Measurements from ENCODE around the gene BICRA.

BICRA gene

DNA sequence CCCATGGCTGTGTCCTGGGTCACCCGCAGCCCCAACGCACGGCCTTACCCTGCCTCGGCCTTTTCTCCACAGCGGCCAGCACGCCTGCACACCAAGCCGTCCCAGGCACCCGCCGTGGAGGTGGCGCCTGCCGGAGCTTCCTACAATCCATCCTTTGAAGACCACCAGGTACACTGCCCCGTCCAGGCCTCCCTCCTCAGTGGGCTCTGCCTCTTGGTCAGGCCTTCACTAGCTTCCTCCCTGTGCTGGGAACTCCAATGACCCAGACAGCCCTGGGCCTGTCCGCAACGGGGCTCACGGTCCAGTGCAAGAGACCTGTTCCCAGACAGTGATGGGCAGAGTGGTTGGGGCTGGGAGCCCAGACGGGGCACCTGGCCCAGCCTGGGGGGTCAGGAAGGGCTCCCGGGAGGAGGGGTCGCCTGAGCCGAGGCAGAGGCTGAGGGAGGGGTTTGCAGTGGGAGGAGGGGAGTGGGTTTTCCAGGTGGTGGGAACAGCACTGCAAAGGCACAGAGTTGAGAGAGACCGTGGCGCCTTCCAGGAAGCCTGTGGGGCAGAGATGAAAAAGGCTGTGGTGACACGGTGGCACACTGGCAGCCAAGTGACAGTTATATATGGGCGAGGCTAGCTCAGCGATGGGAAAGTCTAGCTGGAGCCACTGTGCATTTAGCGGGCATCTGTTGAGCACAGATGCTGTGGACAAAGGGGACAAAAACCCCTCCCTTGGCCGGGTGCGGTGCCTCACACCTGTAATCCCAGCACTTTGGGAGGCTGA lies 143.7 kb downstream of the BICRA start:
- H3K36me3 Mint-ChIP-seq (ENCODE audit: low read depth) = peaks cover 42% of the 10 kb centered on the region
- H3K4me1 Mint-ChIP-seq = peaks cover 11% of the 10 kb centered on the region
- no peaks in the 10 kb centered on the region for H3K9me3 Mint-ChIP-seq
- no peak overlapping the region for H3K4me3 Mint-ChIP-seq
- no peak for DNase-seq
- TF ChIP-seq, protein P1, sequence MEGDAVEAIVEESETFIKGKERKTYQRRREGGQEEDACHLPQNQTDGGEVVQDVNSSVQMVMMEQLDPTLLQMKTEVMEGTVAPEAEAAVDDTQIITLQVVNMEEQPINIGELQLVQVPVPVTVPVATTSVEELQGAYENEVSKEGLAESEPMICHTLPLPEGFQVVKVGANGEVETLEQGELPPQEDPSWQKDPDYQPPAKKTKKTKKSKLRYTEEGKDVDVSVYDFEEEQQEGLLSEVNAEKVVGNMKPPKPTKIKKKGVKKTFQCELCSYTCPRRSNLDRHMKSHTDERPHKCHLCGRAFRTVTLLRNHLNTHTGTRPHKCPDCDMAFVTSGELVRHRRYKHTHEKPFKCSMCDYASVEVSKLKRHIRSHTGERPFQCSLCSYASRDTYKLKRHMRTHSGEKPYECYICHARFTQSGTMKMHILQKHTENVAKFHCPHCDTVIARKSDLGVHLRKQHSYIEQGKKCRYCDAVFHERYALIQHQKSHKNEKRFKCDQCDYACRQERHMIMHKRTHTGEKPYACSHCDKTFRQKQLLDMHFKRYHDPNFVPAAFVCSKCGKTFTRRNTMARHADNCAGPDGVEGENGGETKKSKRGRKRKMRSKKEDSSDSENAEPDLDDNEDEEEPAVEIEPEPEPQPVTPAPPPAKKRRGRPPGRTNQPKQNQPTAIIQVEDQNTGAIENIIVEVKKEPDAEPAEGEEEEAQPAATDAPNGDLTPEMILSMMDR (IDR thresholded peaks at IDR 0.05) = no peak
- no peak overlapping the region for H3K27ac Mint-ChIP-seq
- no peaks in the 10 kb centered on the region for H3K27me3 Mint-ChIP-seq (ENCODE audit: low read depth, poor library complexity)
